GM19438 (cell line): ENCODE results near the gene HTT-AS.

Source experiments
- ATAC-seq: cut with Tn5 transposase; IDR thresholded peaks from one replicate; pipeline ENCODE4 v1.9.1; 2021; ENCODE audit warnings: low read depth; ENCODE audit not compliant: unreplicated experiment

HTT-AS gene

GRCh38 chr4:3034231-3034630 lies 40.1 kb downstream of the HTT-AS start:
- no peak for ATAC-seq

DNA sequence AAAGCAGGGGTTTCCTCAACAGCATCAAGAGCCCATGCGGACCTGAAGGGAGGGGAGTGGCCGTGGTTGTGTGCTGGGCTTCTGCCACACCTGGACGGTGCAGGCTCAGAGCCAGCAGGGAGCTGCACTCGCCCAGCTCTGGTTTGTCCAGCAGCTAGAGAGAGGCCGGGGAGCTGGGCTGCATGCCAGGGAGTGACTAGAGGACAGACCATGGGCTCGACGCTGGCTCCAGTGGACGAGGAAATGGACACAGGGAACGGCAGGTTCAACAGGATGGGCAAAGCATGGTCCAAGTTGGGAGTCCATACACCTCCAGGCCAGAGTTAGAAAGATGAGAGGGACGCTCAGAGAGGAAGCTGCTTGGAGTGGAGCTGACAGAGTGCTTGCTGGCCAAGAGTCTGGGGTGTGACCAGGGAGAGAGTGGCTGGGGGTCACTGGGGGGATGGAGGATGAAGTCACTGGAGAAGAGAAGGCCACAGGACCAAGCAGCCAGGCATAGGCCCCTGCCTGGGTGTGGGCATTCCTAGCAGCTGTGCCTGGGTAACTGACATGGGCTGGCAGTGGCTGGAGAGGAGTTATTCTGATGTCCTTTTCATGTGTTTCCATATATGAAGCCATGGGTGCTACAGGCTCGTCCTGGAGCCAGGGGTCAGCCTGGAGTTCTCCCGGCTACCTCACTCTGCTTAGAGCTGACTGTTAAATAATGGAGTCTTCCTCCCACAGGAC lies 42.8 kb downstream of the HTT-AS start:
- ATAC-seq = no peak

DNA sequence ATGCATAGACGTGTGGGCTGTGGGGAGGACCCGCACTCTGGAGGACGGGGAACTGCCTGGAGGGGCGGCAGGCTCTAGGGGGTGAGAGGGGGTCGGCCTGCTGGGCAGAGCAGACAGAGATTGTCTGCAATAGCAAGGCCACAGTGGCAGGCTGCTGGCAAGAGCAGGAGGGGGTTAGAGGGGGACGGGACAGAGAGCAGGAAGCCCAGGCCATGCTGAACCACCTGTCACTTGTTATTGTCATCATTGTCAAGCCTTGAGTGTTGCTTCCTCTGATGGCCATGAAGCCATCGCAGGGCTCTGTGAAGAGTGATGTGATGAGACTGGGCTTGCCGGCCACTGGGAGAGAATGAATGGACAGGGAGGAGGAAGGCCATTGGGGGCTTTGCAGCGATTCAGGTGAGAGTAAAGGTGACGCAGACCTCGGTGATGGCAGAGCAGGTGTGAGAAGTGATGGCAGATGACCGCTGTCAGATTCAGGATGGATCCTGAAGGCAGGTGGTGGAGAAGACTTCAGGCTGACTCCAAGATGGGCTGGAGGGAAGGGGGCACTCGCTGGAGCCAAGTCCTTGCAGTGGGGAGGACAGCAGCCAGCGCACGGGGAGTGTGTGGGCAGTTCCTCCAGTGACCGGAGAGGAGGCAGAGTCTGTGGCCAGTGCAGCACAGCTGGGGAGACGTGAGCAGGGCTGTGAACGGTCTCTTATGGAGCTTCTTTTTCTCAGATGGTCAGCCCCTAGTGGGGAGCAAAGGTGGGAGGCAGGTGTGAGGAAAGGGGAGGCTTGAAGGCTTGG lies 43.6 kb downstream of the HTT-AS start:
- ATAC-seq = no peak

DNA sequence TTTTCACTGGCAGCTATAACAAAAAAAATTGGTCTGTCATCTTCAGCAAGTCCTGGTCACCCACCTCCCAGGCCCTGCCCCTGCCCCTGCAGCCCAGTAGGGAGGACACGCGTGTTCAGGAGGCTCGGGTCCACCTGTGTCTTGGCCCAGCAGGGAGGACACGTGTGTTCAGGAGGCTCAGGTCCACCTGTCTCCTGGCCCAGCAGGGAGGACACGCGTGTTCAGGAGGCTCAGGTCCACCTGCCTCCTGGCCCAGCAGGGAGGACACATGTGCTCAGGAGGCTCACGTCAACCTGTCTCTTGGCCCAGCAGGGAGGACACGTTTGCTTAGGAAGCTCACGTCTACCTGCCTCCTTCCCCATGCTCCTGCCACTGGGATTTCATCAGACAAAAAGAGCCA lies 44.9 kb downstream of the HTT-AS start:
- ATAC-seq = no peak

DNA sequence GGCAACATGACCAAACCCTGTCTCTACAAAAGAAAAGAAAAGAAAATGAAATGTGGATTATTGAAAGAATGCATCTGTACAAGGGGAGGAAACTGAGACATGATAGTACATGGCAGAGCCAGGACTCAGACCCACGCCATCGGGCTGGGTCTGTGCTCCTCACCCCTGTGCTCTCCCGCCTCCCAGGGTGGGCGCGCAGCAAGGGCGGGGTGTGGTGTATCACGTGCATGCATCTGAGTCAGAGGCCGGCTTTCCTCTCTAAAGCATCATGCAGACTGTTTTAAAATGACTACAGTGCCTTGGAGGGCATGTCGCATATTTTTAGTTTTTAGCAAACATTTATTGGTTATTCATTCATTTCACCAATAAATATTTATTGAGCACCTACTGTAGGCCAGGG lies 47.8 kb downstream of the HTT-AS start:
- no peak for ATAC-seq

DNA sequence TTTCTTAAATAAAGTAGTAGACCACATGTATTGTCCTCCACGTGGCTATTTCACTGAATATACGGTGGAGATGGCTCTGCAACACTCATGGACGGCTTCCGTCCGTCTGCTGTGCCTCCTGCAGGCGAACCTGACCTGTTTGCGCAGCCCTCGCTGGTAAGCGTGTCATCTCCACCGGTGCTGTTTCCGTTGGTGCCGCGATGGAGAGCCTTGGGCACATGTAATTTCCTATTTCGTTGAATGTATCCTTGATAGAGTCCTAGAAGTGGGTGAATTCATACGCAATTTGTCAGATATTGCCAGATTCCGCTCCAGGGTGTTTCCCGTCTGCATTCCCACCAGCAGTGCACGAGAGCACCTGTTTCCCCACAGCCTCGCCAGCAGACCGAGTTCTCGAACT lies 48.5 kb downstream of the HTT-AS start:
- no peak for ATAC-seq

- no peak for ATAC-seq
Measured at GRCh38 chr4:3022651-3023050, 51.7 kb downstream of the HTT-AS start.

DNA sequence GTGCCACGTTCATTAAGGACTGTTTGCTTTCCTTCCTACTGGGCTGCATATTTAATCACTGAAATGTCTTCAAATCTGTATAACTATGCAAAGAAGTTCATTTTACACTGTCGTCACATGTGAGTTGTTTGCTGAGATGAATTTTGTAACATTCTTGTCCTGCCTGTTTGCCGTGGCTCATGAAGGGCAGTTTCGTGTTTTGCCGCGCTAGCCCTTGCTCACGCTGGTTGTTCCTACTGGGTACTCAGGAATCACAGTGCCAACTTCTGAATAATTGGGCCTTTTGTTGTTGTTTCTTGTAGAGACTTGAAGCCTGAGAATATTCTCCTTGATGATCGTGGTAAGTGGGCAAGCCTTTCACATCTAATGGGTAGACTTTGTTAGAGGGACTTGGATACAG lies 52.2 kb downstream of the HTT-AS start:
- ATAC-seq = no peak

DNA sequence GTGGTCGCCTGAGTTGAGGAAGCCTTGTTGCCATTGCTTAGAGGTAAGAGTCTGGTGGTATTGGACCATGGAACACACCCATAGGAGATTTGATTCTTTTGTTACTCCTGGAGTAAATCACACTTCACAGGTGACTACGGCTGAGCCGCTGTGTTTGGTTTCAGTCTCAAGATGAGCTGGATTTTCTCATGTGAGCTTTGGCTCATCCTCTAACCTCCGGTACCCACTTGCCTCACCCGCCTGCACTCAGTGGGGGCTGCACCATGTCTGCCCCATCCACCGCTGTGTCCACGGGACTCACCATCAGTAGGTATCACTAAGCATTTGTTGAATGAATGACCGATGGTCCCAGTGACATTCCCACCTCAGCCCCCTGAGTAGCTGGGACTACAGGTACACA lies 52.7 kb downstream of the HTT-AS start:
- no peak for ATAC-seq

DNA sequence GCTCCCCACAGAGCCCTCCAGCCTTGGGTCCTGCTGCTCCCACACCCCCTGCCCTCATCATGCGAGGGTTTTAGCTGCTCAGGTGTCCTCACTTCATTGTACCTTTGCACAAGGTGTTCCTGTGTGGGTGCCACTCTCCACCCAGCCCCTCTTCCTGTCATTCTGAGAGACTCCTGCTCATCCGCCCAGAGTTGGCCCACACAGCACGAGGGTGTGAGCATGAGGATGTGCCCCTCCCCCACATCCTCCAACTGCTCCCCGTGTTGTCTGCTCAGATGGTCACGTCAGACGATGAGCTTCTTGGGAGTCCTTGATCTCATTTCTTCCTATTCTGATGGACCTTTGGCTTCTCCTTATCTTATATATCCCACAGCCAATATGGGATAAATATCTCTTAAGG lies 53.2 kb downstream of the HTT-AS start:
- ATAC-seq = no peak

- no peak for ATAC-seq
Measured at GRCh38 chr4:3019145-3019846, 55.0 kb downstream of the HTT-AS start.

- no peak for ATAC-seq
Measured at GRCh38 chr4:3017504-3017903, 56.8 kb downstream of the HTT-AS start.

DNA sequence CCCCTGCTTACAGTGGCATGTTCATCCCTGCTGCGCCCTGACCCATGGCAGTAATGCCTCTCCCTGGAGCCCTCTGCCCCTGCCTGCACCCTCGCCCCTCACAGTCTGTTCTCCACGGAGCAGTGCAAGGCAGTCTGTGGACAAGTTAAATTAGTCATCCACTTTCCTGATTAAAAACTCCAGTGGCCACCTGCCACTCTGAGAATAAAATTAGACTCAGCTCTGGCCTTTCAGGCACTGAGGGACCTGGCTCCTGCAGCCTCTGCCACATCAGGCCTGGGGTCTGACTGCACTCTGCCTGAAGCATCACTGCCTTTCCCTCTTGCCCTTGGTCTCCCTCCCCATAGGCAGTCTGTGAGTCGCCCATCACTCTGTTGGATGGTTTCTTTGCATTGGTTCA lies 57.4 kb downstream of the HTT-AS start:
- ATAC-seq = no peak

DNA sequence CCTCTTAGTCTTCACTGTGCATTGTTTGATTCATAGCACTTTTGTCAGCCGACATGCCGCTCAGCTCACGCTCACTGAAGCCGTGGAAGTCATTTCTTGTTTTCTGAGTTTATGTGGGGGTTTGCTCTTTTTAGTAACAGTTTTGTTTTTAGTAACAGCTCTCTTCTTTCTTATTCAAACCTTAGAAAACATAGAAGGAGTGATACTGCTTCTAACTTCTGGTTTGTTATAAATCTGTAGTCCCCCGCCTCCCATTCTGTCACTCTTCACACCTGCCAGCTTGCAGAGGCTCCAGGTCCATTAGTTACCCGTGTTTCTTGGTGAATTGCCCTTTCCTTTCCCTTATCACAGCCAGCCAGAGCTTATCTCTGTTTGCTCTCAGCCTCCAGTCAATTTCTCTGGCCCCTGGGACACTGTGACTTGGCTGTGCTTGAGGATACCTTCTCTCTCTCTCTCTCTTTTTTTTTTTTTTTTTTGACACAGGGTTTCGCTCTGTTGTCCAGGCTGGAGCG lies 60.4 kb downstream of the HTT-AS start:
- no peak for ATAC-seq
